GM12872 (cell line): Measurements from ENCODE around the gene BTNL3.

ENCODE experiments used
- TF ChIP-seq, protein P1 (sequence below): IDR thresholded peaks from 3 replicates; pipeline ENCODE4 v1.5.1; 2011; ENCODE audit warnings: low read depth, mild to moderate bottlenecking, low read length, moderate library complexity; ENCODE audit not compliant: insufficient read depth

Gene BTNL3

DNA sequence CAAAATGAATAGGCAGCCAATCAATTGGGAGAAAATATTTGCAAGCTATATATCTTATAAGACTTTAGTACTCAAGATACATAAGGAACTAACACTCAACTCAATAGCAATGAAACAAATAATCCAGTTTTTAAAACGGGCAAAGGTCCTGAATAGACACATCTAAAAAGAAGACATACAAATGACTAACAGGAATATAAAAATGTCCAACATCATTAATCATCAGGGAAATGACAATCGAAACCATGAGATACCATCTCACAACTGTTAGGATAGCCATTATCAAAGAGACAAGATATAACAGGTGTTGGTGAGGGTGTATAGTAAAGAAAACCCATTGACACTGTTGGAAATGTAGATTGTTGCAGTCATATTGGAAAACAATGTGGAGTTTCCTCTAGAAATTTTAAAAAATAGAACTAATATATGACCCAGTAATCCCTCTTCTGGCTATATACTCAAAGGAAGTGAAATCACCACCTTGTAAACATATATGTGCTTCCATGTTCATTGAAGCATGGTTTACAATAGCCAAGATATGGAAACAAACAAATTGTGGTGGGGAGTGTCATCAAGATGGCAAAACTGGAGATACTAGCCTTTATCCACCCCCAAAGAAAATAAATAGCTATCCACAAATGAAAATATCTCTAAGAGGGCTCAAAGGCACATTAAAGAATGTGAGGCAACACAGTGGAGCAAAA, 13.9 kb upstream of the BTNL3 start:
- TF ChIP-seq, protein P1, sequence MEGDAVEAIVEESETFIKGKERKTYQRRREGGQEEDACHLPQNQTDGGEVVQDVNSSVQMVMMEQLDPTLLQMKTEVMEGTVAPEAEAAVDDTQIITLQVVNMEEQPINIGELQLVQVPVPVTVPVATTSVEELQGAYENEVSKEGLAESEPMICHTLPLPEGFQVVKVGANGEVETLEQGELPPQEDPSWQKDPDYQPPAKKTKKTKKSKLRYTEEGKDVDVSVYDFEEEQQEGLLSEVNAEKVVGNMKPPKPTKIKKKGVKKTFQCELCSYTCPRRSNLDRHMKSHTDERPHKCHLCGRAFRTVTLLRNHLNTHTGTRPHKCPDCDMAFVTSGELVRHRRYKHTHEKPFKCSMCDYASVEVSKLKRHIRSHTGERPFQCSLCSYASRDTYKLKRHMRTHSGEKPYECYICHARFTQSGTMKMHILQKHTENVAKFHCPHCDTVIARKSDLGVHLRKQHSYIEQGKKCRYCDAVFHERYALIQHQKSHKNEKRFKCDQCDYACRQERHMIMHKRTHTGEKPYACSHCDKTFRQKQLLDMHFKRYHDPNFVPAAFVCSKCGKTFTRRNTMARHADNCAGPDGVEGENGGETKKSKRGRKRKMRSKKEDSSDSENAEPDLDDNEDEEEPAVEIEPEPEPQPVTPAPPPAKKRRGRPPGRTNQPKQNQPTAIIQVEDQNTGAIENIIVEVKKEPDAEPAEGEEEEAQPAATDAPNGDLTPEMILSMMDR, result no peak

DNA sequence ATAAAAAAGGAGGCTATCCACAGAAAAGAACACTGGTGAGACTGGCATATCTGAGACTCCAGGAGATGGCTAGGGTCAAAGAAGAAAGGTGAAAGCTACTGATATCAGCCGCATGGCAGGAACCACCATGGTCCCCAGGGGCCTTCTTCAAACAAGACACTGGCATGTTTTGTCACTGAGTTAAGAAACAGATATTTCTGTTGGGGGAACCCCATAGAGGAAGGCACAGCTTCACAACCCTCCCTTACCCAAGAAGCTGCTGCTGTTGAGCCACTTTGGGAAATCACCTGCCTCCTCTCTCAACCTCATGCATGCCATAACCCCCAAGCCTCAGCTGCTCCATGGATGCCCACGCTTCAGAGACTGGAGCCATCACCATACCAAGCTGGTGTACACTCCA, 13.3 kb upstream of the BTNL3 start:
- TF ChIP-seq, protein P1, result no peak

DNA sequence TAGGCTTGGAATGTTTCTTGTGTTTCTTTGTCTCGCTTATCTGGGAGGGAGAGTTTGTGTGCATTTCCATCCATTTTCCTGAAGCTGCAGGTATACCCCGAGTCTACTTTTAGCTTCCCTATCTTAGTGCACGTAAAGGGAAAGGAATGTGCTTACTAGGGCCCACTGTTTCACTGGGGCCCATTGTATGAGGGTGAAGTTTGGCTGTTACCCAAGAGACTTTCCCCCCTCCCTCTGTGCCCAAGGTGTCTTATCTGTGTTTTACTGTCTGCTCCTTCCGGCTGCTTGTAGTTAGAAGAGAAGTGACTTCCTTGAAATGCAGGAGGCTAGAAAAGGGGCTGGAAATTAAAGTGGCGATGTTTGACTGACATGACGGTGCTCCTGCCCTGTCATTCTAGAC, 12.1 kb upstream of the BTNL3 start:
- TF ChIP-seq, protein P1, result no peak

DNA sequence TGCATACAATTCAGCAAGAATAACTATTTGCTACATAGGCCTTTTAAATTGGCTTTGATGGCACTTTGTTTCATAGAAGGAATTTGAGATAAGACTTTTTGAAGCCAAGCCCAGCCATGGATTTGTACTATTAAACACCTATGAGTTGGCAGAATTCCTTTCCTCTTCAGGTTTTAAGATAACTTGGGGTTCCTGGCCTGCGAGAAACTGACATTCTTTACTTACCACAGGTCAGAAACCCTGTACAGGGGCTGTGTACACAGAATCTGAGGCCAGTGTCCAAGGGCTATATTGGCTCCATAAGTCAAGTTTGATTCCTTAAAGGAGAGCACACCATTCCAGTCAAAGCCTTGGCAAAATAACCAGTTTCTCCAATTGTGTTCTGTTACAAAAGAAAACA, 10.8 kb upstream of the BTNL3 start:
- TF ChIP-seq, protein P1, result no peak

DNA sequence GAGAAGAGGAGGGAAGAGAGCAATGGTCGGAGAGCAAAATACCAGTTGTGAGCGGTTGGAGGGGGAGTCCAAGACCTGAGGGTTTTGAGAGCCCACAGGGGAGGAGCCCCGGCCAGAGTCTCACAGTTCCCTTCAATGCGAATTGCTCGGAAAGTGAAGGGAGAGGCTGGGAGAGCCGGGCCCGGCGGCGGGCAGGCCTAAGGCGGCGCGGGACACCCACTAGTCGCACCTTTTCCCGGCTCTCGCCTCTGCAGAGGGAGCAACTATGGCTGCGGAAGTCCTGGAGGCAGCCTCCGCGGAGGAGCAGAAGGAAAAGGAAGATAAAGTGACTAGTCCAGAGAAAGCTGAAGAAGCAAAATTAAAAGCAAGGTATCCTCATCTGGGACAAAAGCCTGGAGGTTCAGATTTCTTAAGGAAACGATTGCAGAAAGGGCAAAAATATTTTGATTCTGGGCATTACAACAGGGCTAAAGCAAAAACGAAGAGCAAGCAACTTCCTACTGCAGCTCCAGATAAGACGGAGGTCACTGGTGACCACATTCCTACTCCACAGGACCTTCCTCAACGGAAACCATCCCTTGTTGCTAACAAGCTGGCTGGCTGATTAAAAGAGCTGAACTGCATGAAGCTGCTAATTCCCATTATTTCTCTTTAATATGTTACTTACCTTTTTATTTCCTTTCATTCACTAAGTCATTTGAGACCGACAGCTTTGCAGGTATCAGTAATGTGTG, 6.5 kb upstream of the BTNL3 start:
- TF ChIP-seq, protein P1, result no peak

DNA sequence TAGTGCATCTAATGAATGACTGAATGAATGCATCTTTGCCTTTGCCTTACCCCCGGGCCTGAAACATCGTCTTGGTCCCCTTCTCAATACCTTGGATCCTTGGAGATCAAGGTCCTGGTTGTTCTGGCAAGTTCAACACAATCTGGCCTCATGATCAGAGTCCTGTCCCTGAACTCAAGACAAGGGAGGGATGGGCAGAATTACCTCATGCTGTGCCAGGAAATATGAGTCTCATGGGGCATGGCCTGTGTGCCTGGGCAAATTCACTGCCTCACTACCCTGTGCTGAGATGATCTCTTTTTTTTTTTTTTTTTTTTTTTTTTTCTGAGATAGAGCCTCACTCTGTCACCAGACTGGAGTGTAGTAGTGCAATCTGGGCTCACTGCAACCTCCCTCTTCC, 630 bp upstream of the BTNL3 start:
- TF ChIP-seq, protein P1, result no peak

DNA sequence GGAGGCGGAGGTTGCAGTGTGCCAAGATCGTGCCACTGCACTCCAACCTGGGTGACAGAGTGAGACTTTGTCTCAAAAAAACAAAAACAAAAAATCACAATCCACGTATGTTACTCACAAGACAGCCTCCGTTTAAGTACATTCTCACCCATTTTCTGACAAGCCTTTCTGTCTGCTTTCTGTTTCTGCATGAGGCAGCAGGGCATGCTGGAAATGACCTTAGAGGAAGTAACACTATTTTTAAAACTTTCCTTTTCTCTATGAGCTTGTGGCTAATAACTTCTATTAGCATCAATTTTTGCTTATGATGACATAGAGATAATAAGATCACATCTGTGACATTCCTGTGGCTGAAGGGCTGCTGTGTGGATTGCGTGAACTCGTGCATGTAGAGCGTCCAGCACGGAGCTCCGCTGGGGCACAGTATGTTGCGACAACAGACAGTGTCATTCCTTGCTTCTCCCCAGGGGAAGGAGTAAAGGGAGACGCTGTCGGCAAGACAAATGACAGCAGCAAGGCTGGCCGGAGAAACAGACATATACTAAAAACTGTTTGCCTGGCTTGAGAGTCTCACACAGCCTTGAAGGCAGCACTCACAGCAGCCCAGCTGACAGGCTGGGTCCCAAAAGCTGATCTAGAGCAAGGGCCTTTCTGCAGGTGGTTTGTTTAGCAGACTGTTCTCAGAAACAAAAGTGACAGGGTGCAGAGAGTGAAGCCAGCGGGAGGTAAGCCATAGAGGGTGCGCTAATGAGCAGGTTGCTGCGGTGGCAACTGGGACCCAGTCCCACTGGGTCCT, 1.6 kb downstream of the BTNL3 start:
- TF ChIP-seq, protein P1, result no peak
